SK-N-SH treated with all-trans-retinoic acid at 6 μM for 48 hours (cell line): ENCODE results near the gene TET2.

ENCODE experiments used
- ATAC-seq: fragments of 200-7000 bp; cut with Tn5 transposase; 3 replicates; pipeline ENCODE4 v1.9.1; 2020; ENCODE audit warnings: mild to moderate bottlenecking, moderate library complexity
- BACH2 ChIP-seq: fragments of 250-450 bp; sonication (Bioruptor Pico); IDR thresholded peaks from 2 replicates; pipeline ENCODE4 v1.9.0; 2021; ENCODE audit warnings: mild to moderate bottlenecking, borderline replicate concordance
- CSDC2 ChIP-seq: fragments of 250-450 bp; sonication (Bioruptor Pico); IDR thresholded peaks from 2 replicates; pipeline ENCODE4 v1.5.0; 2020; ENCODE audit warnings: mild to moderate bottlenecking, moderate library complexity
- ESRRG ChIP-seq: fragments of 250-450 bp; sonication (Bioruptor Pico); IDR thresholded peaks from 2 replicates; pipeline ENCODE4 v1.6.1; 2021; ENCODE audit warnings: mild to moderate bottlenecking
- GLIS3 ChIP-seq: fragments of 250-450 bp; sonication (Bioruptor Pico); IDR thresholded peaks from 2 replicates; pipeline ENCODE4 v1.5.0; 2020; ENCODE audit warnings: mild to moderate bottlenecking, moderate library complexity
- ISL1 ChIP-seq: fragments of 250-450 bp; sonication (Bioruptor Pico); IDR thresholded peaks from 2 replicates; pipeline ENCODE4 v2.1.2; 2022; ENCODE audit warnings: mild to moderate bottlenecking, moderate library complexity
- OSR1 ChIP-seq: fragments of 250-450 bp; sonication (Bioruptor Pico); IDR thresholded peaks from 2 replicates; pipeline ENCODE4 v1.8.0; 2022; ENCODE audit warnings: moderate library complexity, mild to moderate bottlenecking, inconsistent platforms
- PPARA ChIP-seq: fragments of 250-450 bp; sonication (Bioruptor Pico); IDR thresholded peaks from 2 replicates; pipeline ENCODE4 v1.5.0; 2020; ENCODE audit warnings: mild to moderate bottlenecking, borderline replicate concordance
- TCF4 ChIP-seq: fragments of 250-450 bp; sonication (Bioruptor Pico); IDR thresholded peaks from 2 replicates; pipeline ENCODE4 v1.8.0; 2021; ENCODE audit warnings: mild to moderate bottlenecking, moderate library complexity, borderline replicate concordance
- TOX ChIP-seq: fragments of 250-450 bp; sonication (Bioruptor Pico); IDR thresholded peaks from 2 replicates; pipeline ENCODE4 v1.8.0; 2021; ENCODE audit warnings: mild to moderate bottlenecking, moderate library complexity, borderline replicate concordance
- ZC3H10 ChIP-seq: fragments of 250-450 bp; sonication (Bioruptor Pico); IDR thresholded peaks from 2 replicates; pipeline ENCODE4 v1.5.1; 2021; ENCODE audit warnings: mild to moderate bottlenecking, moderate library complexity
- ZFP3 ChIP-seq: fragments of 250-450 bp; sonication (Bioruptor Pico); IDR thresholded peaks from 2 replicates; pipeline ENCODE4 v1.5.0; 2020; ENCODE audit warnings: mild to moderate bottlenecking, moderate library complexity
- ZFP30 ChIP-seq: fragments of 450-650 bp; formaldehyde crosslinking; IDR thresholded peaks from 2 replicates; pipeline ENCODE4 v1.5.0; 2022; ENCODE audit warnings: mild to moderate bottlenecking, moderate library complexity
- ZNF565 ChIP-seq: fragments of 450-650 bp; formaldehyde crosslinking; conservative IDR thresholded peaks from 2 replicates; pipeline ENCODE4 v1.5.0; 2020; ENCODE audit warnings: low read depth, mild to moderate bottlenecking, moderate library complexity
- ZNF70 ChIP-seq: fragments of 450-650 bp; formaldehyde crosslinking; IDR thresholded peaks from 2 replicates; pipeline ENCODE4 v1.5.0; 2020; ENCODE audit warnings: mild to moderate bottlenecking, moderate library complexity
- ZNF8 ChIP-seq: fragments of 450-650 bp; formaldehyde crosslinking; IDR thresholded peaks from 2 replicates; pipeline ENCODE4 v1.5.0; 2020; ENCODE audit warnings: mild to moderate bottlenecking, moderate library complexity
- TF ChIP-seq, protein P1 (sequence below): fragments of 250-450 bp; sonication (Bioruptor Pico); IDR thresholded peaks from 2 replicates; pipeline ENCODE4 v1.5.1; 2021; ENCODE audit warnings: mild to moderate bottlenecking, moderate library complexity
- TF ChIP-seq, protein P2 (sequence below): fragments of 250-450 bp; sonication (Bioruptor Pico); IDR thresholded peaks from 2 replicates; pipeline ENCODE4 v1.5.0; 2020; ENCODE audit warnings: mild to moderate bottlenecking, moderate library complexity
- TF ChIP-seq, protein P3 (sequence below): fragments of 250-450 bp; sonication (Bioruptor Pico); IDR thresholded peaks from 2 replicates; pipeline ENCODE4 v1.8.0; 2020; ENCODE audit warnings: mild to moderate bottlenecking, moderate library complexity, borderline replicate concordance
- TF ChIP-seq, protein P4 (sequence below): fragments of 250-450 bp; sonication (Bioruptor Pico); IDR thresholded peaks from 2 replicates; pipeline ENCODE4 v1.5.1; 2020; ENCODE audit warnings: low read depth, mild to moderate bottlenecking, moderate library complexity

The TET2 gene

DNA sequence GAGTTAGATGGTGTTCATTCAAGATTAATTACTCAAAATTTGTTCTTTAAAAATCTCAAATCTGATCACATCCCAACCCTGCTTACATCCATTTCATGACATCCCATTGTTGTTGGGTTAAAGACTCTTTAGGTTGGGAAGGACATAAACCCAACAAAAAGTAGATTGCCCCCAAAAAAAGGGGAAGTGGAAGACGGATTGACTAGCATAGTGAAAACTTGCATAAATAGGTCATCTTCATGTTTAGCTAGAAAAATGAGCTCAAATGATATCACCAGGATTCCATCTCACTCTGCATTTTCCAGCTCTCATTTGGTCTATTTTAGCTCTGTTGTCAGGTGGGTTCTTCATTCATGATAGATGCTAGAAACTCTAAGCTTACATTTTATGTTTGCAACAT is 18.5 kb upstream of the TET2 start:
- no peak for ATAC-seq
- TF ChIP-seq TCF4 (CRISPR knock-in tag) (no peak), ZFP30 (no peak), ZFP3 (CRISPR knock-in tag) (no peak), ESRRG (no peak), ISL1 (CRISPR knock-in tag) (no peak), BACH2 (no peak), TOX (CRISPR knock-in tag) (no peak), CSDC2 (CRISPR knock-in tag) (no peak), ZNF70 (CRISPR knock-in tag) (no peak)
- TF ChIP-seq, protein P1, sequence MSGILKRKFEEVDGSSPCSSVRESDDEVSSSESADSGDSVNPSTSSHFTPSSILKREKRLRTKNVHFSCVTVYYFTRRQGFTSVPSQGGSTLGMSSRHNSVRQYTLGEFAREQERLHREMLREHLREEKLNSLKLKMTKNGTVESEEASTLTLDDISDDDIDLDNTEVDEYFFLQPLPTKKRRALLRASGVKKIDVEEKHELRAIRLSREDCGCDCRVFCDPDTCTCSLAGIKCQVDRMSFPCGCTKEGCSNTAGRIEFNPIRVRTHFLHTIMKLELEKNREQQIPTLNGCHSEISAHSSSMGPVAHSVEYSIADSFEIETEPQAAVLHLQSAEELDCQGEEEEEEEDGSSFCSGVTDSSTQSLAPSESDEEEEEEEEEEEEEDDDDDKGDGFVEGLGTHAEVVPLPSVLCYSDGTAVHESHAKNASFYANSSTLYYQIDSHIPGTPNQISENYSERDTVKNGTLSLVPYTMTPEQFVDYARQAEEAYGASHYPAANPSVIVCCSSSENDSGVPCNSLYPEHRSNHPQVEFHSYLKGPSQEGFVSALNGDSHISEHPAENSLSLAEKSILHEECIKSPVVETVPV (CRISPR knock-in tag), result no peak
- TF ChIP-seq, protein P2, sequence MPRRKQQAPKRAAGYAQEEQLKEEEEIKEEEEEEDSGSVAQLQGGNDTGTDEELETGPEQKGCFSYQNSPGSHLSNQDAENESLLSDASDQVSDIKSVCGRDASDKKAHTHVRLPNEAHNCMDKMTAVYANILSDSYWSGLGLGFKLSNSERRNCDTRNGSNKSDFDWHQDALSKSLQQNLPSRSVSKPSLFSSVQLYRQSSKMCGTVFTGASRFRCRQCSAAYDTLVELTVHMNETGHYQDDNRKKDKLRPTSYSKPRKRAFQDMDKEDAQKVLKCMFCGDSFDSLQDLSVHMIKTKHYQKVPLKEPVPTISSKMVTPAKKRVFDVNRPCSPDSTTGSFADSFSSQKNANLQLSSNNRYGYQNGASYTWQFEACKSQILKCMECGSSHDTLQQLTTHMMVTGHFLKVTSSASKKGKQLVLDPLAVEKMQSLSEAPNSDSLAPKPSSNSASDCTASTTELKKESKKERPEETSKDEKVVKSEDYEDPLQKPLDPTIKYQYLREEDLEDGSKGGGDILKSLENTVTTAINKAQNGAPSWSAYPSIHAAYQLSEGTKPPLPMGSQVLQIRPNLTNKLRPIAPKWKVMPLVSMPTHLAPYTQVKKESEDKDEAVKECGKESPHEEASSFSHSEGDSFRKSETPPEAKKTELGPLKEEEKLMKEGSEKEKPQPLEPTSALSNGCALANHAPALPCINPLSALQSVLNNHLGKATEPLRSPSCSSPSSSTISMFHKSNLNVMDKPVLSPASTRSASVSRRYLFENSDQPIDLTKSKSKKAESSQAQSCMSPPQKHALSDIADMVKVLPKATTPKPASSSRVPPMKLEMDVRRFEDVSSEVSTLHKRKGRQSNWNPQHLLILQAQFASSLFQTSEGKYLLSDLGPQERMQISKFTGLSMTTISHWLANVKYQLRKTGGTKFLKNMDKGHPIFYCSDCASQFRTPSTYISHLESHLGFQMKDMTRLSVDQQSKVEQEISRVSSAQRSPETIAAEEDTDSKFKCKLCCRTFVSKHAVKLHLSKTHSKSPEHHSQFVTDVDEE (CRISPR knock-in tag), result no peak
- TF ChIP-seq, protein P3, sequence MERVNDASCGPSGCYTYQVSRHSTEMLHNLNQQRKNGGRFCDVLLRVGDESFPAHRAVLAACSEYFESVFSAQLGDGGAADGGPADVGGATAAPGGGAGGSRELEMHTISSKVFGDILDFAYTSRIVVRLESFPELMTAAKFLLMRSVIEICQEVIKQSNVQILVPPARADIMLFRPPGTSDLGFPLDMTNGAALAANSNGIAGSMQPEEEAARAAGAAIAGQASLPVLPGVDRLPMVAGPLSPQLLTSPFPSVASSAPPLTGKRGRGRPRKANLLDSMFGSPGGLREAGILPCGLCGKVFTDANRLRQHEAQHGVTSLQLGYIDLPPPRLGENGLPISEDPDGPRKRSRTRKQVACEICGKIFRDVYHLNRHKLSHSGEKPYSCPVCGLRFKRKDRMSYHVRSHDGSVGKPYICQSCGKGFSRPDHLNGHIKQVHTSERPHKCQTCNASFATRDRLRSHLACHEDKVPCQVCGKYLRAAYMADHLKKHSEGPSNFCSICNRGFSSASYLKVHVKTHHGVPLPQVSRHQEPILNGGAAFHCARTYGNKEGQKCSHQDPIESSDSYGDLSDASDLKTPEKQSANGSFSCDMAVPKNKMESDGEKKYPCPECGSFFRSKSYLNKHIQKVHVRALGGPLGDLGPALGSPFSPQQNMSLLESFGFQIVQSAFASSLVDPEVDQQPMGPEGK (CRISPR knock-in tag), result no peak

DNA sequence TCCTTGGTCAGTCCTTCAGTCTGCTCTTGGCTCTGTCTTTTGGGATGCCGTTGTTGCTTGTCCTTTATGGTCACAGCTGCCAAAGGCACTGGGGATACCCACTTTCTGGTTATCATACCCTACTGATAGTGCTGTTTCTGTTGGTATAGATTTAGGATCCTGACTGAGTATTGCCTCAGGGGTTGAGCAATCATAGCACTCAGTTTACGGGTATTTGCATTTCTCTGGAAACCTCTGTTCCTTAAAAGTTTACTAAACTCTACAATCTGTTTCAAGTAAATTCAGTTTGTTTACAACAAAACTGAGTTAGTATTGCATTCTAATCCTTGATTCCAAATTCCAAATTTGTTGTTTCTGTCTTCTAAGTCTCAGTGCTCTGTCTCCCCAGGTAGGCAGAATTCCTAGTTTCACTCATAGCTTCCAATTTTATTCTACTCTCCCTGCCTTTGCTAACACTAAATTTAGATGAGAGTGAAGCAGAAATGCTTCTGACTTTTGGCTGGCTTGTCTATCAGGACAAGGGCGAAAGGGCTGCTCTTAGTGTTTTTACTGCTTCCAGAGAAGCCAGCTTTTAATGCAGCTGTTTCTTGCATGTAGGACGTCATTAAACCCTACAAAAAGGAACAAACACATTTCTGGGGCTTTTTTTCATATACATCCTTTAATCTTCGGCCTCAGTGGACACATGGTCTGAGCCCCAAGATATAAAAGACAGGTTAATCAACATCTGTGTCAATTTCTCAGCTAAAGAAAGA is 17.2 kb upstream of the TET2 start:
- ATAC-seq, result no peak
- TF ChIP-seq ZNF70 (CRISPR knock-in tag) (no peak), TCF4 (CRISPR knock-in tag) (no peak), ESRRG (no peak), ISL1 (CRISPR knock-in tag) (no peak), ZNF565 (CRISPR knock-in tag) (no peak)
- TF ChIP-seq, protein P3 (CRISPR knock-in tag), result no peak

DNA sequence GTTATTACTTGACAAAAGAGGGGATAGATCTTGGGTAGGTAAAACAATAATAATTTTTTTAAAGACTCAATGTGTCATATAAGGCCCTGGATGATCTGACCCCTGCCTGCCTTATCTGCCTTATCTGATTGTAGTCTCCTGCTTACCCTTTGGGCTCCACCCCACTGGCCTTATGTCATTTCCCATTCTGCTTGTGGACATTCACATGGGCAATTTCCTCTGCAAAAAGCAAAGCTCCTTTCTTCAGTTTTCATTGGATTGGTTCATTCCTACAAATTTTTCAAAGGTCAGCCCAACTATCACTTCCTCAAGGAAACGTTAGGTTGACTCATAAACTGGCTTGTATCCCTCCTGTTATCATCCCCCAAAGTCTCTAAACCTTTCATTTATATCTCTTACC is 15.7 kb upstream of the TET2 start:
- no peak for ATAC-seq
- TF ChIP-seq PPARA (CRISPR knock-in tag) (no peak), ZC3H10 (CRISPR knock-in tag) (no peak), TCF4 (CRISPR knock-in tag) (no peak), ESRRG (no peak), ZFP3 (CRISPR knock-in tag) (no peak), GLIS3 (CRISPR knock-in tag) (no peak)
- TF ChIP-seq, protein P1 (CRISPR knock-in tag), result no peak

DNA sequence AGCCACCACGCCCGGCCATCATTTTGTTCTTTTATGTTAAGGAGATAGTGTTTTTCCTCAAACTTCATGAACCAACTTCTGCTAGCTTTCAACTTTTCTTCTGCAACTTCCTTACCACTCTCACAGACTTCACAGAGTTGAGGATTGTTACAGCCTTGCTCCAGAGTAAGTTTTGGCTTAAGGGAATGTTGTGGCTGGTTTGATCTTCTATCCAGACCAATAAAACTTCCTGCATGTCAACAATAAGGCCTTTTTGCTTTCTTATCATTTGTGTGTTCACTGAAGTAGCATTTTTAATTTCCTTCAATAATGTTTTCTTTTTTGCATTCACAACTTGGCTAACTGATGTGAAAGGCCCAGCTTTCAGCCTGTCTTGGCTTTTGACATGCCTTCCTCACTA is 12.7 kb upstream of the TET2 start:
- no peak for ATAC-seq
- TF ChIP-seq, protein P4, sequence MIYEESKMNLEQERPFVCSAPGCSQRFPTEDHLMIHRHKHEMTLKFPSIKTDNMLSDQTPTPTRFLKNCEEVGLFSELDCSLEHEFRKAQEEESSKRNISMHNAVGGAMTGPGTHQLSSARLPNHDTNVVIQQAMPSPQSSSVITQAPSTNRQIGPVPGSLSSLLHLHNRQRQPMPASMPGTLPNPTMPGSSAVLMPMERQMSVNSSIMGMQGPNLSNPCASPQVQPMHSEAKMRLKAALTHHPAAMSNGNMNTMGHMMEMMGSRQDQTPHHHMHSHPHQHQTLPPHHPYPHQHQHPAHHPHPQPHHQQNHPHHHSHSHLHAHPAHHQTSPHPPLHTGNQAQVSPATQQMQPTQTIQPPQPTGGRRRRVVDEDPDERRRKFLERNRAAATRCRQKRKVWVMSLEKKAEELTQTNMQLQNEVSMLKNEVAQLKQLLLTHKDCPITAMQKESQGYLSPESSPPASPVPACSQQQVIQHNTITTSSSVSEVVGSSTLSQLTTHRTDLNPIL (CRISPR knock-in tag), result no peak
- TF ChIP-seq ZNF565 (CRISPR knock-in tag) (no peak), ZFP3 (CRISPR knock-in tag) (no peak), ZC3H10 (CRISPR knock-in tag) (no peak), BACH2 (no peak), ESRRG (no peak), ZNF8 (CRISPR knock-in tag) (no peak), PPARA (CRISPR knock-in tag) (no peak), OSR1 (no peak), ZNF70 (CRISPR knock-in tag) (no peak), GLIS3 (CRISPR knock-in tag) (no peak)
- TF ChIP-seq, protein P1 (CRISPR knock-in tag), result no peak
- TF ChIP-seq, protein P3 (CRISPR knock-in tag), result no peak
